HG03342 (cell line): ENCODE measurements around the gene ZNF12.
A peak's percentile ranks its signal among the peaks of the same experiment; 100 is the strongest.
"Not testable (repeated sequence)": the region's sequence is repeated elsewhere in the genome, so short reads cannot be mapped to it uniquely, and the experiment has no call there.

Experiments
- ATAC-seq: cut with Tn5 transposase; IDR thresholded peaks from one replicate; pipeline ENCODE4 v1.9.1; 2021; ENCODE audit warnings: mild to moderate bottlenecking, moderate library complexity; ENCODE audit not compliant: unreplicated experiment

Gene ZNF12

DNA sequence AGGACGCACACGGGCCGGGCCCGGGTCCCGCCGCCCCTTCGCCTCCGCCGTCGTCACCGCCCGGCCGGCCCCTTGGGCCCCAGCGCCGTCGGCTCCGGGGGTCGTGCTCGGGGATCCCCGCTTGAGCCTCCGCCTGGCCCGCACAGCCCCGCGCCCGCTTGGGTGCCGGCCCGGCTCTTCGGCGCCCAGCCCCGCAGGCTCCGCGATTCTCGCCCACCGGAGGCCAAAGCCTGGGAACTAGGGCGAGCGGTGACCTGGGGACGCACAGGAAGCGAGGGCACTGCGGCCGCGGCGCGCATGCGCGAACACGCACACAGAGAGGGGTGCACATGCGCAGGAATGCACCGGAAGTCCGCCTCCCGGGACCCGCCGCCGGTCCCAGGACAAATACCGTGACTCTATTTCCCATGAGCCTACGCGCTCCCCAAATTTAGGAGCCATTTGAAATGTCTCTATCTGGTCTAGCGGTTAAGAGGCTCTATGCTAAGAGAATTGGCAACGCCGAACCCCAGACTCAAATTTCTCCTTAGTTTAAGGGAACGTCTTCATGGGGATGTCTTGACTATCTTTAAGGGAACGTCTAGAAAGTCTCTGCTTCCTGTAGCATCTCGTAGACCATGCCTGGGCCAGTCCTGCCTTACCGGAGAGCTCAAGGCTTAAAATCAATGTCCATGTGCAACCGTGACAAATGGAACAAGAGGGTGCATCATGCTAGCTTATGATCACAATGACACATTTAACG is at the start of gene ZNF12:
ZNF12 (minus strand) TSS at position 282 of the 742 bp plus-strand sequence. CDS start 1,774 bp downstream, outside the sequence.
- peak; percentile 87 for ATAC-seq

DNA sequence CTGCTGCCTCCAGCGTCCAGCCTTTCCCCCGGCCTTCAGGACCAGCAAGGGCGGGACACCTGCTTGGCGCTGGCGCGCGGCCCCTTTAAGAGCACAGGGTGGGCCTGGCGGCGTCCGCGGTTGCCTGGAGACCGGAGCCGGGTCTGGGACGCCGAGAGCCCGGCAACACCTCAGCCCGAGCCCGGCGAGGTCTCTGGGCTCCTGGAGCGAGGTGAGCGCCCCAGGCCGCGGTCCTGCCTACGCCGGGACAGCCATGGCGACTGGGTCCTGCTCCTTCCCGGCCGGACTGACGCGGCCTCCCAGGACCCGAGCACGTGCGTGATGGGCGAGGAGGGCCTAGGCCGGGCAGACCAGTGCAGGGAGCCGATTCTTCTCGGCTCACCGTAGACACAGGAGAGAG is 47.2 kb upstream of the ZNF12 start, which contains the start of gene RSPH10B2:
RSPH10B2 (plus strand) TSS at position 140 of the 400 bp plus-strand sequence. CDS start 3,575 bp downstream, outside the sequence.
- ATAC-seq = not testable (repeated sequence)

DNA sequence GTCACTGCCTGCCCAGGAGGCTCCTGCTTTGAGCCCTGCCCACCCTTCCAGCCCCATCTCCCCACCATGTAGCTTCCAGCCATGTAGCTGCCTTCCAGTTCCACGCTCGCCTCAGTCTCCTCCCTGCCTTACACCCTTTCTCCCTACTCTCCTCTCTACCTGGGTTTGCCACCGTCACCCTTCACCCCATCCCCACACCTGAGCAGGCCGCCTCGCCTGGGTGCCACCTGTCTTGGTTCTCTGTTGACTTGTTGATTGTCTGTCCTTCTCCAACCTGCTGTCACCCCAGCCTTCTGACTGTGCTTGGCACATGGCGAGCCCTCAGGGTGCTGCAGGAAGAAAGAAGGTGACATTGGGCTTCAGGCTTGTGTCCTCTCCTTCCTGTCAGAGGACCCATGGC is 43.4 kb upstream of the ZNF12 start:
- not testable (repeated sequence) for ATAC-seq

DNA sequence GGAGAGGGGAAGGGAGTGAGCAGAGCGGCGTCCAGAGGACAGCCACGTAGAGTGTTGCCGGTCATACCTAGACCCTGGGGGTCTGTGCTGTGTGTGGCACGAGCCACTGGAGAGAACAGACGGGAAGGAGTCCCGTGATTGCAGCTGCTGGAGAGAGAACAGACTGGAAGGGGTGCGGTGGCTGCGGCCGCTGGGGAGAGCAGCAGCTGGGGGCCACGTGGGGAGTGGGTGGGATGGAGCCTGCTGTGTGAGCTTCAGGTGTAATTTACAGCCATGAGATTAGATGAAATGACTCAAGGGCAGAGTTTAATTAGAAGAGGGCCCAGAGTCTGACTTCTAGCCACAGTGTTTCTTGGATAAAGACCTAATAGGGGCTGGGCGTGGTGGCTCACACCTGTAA is 42.6 kb upstream of the ZNF12 start:
- not testable (repeated sequence) for ATAC-seq

DNA sequence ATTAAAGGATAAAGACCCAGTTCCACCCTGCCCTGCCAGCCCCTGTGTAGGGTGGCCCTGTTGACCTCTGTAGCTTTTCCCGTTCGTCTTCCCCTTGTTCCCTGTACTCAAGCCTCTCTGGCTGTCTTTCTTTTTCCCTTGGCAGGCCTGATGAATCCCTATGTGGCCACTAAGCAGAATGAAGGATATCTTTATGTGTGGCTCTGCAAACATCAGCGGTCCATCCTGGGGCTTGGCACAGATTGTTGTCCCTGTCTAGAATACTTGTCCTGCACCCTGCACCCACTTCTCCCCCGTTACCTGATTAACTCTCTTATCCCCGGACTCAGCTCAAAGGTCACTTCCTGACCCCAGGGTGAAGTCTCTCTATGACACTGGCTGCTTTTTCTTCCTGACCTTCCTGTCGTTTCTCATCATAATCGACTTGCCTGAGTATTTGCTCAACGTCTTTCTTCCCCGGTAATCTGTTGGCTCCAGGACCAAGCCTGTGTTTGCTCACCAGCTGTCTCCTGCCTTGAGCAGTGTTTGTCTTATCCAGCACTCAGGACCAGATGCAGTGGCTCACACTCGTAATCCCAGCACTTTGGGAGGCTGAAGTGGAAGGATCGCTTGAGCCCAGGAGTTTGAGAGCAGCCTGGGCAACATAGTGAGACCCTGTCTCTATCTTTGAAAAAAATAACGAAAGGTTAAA is 37.8 kb upstream of the ZNF12 start:
- not testable (repeated sequence) for ATAC-seq

DNA sequence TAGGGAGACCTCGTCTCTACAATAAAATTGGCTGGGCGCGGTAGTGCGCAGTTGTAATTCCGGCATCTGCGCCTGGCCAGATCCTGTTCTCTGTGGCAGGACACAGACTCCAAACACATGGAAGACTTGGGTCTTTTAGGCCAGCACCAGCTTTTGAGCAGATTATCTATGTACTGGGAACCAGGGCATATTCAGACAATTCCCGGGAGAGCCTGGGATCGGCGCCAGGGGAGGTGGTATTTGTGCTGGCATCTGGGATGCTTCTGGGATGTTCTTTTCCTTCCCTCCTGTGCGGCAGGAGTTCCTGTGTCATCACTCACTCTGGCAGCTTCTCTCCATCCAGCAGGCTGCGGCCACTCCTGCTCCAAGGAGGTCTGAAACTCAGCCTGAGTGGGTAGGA is 31.7 kb upstream of the ZNF12 start:
- ATAC-seq = not testable (repeated sequence)

DNA sequence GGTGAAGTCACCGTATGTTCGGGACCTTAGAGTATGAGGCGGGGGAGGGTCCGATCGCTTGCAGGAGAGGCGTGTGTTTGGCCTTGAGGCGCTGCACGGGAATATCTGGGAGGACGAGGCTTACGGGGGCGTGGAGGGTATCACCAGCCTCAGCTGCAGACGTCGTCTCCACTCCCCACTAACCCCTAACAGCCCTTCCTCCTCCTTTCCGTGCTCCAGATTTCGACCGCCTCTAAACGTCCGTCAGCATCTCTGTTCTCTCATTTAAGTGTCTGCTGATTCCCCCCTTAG is 23.5 kb upstream of the ZNF12 start:
- no peak for ATAC-seq

DNA sequence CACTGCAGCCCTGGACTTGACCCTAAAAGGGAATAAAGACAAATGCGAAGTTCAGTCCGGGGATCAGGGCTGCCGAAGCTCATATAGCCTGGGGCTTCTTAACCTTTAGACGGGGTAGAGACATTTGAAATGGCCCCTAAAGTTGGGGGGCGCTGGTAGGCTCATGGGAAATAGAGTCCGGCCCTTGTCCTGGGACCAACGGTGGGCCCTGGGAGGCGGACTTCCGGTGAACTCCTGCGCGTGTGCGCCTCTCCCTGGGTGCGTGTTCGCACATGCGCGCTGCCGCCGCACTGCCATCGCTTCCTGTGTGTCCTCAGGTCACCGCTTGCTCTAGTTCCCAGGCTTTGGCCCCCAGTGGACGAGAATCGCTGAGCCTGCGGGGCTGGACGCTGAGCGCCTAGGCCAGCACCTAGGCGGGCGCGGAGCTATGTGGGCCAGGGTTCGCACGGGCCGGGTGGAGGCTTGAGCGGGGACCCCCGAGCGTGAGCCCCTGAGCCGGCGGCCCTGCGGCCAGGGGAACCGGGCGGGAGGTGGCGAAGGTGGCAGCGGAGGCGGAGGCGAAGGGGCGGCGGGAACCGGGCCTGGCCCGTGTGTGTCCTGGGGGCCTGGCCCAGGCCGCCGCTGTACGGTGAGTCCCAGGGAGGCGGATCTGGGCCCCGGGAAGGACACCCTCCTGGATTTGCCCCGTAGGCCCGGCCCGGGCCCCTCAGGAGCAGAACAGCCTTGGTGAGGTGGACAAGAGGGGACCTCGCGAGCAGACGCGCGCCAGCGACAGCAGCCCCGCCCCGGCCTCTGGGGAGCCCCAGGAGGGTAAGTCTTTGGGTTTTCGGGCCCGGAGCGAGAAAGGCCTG is 23.0 kb upstream of the ZNF12 start:
- peak; percentile 82 for ATAC-seq

DNA sequence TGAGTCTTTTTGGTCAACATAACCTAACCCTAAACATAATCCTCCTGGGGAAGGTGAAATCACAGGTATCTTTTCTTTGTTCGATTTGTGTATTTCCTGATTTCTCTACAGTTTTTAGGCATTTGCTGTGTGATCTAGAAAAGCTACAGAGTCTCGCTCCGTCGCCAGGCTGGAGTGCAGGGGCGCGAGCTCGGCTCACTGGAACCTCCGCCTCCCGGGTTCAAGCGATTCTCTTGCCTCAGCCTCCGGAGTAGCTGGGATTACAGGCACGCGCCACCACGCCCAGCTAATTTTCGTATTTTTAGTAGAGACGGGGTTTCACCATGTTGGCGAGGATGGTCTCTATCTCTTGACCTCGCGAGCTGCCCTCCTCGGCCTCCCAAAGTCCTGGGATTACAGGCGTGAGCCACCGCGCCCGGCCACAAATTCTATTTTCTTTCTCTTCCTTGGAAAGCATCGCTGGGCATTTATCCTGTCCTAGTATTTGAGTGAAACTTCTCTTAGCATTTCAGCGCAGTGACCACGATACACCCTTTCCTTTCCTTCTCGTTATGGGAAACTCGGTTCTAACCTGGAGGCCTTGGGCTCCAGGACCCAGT is 22.2 kb upstream of the ZNF12 start:
- ATAC-seq = not testable (repeated sequence)

DNA sequence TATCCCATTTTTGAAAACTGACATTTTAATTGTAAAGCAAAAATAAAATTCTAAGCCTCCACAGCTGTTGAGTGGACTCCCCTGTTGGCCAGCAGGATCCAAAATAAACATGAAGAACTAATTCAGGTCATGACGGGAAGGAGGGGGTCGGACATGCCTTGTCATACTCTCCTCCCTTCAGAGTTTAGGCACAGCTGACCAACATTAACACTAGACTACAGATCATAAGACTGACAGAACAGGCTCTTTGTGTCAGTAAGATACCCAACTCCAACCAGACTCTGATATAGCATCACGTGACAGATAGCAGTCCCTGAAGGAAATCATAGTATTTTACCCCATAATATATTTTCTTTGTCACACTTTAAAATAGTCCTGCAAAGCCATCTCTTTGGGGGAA is 20.9 kb upstream of the ZNF12 start:
- ATAC-seq = no peak

DNA sequence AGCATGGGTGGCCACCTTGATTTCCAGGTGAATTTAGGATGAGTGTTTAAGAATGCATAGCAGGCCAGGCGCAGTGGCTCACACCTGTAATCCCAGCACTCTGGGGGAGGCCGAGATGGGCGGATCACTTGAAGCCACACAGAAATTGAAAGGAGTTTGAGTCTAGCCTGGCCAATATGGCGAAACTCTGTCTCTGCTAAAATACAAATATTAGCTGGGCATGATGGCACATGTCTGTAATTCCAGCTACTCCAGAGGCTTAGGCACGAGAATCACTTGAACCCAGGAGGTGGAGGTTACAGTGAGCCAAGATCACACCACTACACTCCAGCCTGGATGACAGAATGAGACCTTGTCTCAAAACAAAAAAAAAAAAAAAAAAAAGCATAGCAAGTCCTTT is 19.6 kb upstream of the ZNF12 start:
- not testable (repeated sequence) for ATAC-seq

DNA sequence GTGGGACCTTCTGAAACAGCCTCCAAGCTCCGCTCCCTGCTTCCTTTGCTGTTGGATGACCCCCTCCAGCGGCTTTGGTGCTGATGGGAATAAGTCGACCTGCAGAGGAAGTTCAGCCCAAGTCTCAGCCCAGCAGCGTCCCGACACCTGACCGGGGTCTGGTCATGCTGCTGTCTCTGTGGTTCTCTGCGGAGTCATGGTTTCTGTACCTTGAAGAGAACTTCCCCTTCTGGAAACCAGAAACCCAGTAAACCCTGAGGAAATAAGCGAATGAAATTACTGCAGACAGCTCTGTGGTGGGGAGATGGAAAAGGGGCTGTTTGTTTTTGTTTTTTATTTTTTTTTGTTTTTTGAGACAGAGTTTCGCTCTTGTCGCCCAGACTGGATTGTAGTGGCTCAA is 18.3 kb upstream of the ZNF12 start:
- peak; percentile 68 for ATAC-seq

DNA sequence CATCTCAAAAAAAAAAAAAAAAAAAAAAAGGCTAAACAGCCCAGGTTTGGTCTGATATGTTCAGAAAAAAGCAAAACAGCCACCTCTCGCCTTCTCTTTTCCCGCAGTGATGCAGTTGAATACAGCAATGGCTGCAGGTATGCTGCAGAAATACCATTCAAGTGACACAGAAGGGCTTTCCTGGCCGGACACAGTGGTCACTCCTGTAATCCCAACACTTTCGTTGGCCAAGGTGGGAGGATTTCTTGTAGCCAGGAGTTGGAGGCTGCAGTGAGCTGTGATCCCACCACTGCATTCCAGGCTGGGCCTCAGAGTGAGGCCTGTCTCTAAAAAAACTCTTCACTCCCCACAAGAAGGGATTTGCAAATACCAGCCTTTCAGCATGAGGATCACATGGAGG is 17.6 kb upstream of the ZNF12 start:
- ATAC-seq = not testable (repeated sequence)

DNA sequence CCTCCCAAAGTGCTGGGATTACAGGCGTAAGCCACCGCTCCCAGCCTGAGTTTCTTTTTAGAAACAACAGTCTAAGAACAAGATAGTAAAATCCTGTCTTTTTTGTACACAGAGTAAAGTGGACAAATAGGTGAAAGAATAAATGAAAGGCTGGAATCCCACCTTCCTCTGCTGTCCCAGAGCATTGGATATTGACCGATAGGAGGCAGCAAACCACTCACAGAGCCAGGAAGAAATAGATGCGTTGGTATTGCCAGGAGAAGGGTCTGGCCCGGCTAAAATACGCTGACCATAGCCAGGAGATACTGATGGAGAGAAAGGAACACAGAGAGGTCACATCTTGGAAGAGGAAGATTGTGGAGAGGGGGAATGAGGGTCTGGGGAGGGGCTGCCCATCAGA is 11.4 kb upstream of the ZNF12 start:
- ATAC-seq = no peak

DNA sequence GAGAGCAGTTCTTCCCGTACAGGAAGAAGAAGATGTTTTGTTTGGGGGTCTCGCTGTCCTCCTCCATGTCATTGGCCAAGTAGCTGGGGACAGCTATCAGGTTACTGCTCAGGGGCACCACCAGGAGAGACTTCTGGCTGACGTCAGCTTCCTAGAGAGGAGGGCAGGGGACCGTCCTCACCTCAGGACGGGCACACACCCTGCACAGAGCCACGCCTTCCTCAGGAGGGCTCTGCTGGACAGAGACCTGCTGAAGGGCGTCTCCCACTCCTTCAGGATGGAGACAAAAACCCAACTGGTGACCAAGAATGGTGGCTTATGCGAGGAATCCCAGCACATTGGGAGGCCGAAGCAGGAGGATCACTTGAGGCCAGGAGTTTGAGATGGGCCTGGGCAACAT is 9.2 kb upstream of the ZNF12 start:
- not testable (repeated sequence) for ATAC-seq

DNA sequence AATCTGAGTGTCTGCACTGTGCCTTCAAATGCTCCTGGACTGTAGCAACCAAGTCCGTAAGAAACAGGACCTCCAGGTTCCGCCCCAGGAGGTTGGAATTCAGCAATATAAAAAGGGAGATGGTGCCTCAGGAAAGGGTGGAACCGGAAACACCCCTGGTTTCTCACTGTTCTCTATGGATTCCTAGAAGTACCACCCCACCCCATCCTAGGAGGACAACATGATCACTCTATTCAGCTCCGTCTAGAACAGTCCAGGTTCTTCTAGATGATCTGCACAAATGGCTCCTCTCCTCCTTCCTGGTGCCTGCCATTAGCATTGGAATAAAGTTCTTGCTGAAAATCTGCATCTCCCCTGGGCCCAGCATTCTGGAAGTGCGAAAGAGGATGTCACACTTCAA is 7.6 kb upstream of the ZNF12 start:
- no peak for ATAC-seq

DNA sequence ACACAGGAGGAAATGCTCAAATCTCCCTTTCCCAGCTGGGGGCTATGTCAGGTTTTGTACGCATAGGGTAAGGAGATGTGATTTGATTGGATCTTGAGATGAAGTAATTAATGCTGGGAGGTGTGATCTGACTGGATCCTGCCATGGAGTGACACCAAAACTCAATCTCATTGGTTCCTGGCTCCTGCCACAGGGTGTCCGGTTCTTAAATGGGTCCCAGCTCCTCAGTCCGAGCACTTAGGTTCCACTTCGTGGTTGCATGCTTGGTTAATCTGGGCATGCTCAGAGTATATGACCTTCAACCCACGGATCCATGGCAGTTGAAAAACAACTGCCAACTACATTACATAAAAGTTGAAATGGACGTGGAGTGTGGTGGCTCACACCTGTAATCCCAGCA is 3.1 kb upstream of the ZNF12 start:
- no peak for ATAC-seq

DNA sequence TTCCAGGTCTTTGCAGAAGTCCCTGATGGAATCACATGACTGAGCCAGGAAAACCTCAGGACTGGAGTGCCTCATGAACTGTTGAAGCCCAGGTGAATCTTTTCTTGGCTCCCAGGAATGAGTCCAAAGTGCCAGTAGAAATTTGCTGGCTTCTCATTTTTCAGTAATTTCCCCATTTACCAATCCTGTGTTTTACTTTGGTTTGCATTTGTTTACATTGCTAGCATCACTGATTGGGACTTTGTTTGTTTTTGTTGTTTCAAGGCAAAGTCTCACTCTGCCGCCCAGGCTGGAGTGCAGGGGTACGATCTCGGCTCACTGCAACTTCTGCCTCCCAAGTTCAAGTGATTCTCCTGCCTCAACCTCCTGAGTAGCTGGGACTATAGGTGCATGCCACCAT is 1.6 kb upstream of the ZNF12 start:
- ATAC-seq = no peak

DNA sequence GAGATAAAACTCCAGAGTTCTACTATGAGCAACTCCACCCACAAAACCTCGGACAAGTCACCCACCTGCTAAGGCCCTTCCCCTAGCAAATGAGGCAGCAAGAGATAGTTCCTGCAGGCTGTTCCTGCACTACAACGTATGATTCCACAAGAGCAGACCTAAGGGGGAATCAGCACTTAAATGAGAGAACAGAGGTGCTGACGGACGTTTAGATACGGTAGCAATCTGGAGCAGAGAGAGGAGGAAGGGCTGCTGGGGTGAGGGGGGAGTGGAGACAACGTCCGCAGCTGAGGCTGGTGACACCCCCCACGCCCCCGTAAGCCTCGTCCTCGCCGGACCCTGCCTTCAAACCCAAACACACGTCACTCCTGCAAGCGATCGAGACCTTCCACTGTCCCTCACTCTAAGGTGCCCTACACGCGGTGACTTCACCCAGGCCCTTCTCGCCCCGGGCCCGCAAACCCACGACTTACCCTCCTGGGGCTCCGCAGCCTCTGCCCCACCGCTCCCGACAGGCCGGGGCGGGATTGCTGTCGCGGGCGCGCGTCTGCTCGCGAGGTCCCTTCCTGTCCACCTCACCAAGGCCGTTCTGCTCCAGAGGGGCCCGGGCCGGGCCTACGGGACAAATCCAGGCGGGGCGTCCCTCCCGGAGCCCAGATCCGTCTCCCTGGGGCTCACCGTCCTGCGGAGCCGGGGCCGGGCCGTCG is 635 bp downstream of the ZNF12 start:
- ATAC-seq = peak; percentile 30

DNA sequence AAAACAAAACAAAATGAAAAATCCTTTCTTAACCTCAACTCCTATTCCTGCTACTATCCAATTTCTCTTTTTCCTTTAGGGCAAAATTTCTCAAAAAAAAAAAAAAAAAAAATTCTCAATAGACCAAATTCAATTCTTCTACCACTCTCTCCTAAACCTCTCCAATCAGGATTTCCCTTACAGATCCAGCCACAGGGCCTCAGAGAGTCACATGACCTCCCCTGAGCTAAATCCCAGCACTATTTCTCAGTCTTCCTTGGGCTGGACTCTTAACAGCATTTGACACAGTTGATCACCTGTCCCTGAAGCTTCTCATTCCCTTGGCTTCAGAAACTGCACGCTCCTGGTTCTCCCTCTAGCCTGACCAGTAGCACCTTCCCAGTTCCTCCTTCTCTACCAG is 4.9 kb downstream of the ZNF12 start:
- no peak for ATAC-seq

DNA sequence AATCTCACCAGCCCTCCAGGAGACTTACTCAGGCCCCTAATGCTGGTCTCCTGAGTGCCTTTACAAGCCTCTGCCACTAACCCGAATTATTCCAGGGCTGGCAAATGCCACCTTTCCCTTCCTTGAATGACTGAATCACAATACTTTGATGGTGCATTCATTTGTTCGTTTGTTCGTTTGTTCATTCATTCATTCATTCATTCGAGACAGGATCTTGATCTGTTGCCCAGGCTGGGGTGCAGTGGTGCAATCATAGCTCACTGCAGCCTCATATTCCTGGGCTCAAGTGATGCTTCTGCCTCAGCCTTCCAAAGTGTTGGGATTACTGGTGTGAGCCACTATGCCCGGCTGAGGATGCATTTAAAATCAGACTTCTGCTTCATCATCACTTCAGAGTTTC is 6.0 kb downstream of the ZNF12 start:
- no peak for ATAC-seq
